Type B pancreatic cell (in vitro differentiated cells): ENCODE results near the gene MAP4K1. TPM values are rescaled to one million over a fixed set of nuclear protein-coding genes. Genes with fewer than 3 reads are reported as not detected.
A peak's percentile ranks its signal among the peaks of the same experiment; 100 is the strongest.

Experiments used
- DNase-seq: peaks from one replicate; pipeline ENCODE4 v3.0.0; 2021; ENCODE audit warnings: mixed read lengths; ENCODE audit not compliant: unreplicated experiment; ENCODE audit errors: extremely low spot score
- H3K27ac Mint-ChIP-seq: 2 replicates; pipeline ENCODE4 v1.8.0; 2021; ENCODE audit warnings: mild to moderate bottlenecking, mixed read lengths
- H3K27me3 Mint-ChIP-seq: 2 replicates; pipeline ENCODE4 v1.8.0; 2021; ENCODE audit warnings: mixed read lengths
- H3K36me3 Mint-ChIP-seq: 2 replicates; pipeline ENCODE4 v1.8.0; 2021; ENCODE audit warnings: mixed read lengths
- H3K4me1 Mint-ChIP-seq: one replicate; pipeline ENCODE4 v1.8.0; 2021; ENCODE audit warnings: mixed read lengths; ENCODE audit not compliant: unreplicated experiment
- H3K4me3 Mint-ChIP-seq: 2 replicates; pipeline ENCODE4 v1.8.0; 2021; ENCODE audit warnings: mild to moderate bottlenecking, mixed read lengths
- H3K9me3 Mint-ChIP-seq: 2 replicates; pipeline ENCODE4 v1.8.0; 2021; ENCODE audit warnings: mixed read lengths
- total RNA-seq: library from RNA; stranded (reverse); gene quantifications from 2 replicates; pipeline ENCODE4 v1.2.1, GENCODE V29; 2021; ENCODE audit warnings: low replicate concordance
- TF ChIP-seq, protein P1 (sequence below): fragments of 200-600 bp; sonication (generic); conservative IDR thresholded peaks from 2 replicates; pipeline ENCODE4 v1.5.0; 2021; ENCODE audit warnings: antibody characterized with exemption, mild to moderate bottlenecking

MAP4K1 gene
- total RNA-seq, 1 donor from 2014 or later, result 2.4 TPM

DNA sequence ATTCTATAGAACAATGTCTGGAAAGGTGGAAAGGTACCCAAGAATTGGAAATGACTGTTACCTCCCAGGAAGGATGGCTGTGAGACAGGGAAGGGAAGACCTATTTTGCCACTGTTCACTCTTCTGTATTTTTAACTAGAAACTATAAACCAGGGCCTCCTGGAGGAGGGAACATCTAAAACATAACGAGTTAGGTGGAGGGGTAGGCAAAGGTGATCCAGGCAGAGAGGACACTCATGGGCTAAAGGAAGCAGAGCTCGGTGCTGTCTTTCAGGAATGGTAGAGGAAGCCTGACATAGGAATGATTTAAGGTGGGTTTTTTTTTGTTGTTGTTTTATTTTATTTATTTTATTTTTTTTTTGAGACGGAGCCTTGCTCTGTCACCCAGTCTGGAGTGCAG is 7.1 kb upstream of the MAP4K1 start:
- TF ChIP-seq, protein P1, sequence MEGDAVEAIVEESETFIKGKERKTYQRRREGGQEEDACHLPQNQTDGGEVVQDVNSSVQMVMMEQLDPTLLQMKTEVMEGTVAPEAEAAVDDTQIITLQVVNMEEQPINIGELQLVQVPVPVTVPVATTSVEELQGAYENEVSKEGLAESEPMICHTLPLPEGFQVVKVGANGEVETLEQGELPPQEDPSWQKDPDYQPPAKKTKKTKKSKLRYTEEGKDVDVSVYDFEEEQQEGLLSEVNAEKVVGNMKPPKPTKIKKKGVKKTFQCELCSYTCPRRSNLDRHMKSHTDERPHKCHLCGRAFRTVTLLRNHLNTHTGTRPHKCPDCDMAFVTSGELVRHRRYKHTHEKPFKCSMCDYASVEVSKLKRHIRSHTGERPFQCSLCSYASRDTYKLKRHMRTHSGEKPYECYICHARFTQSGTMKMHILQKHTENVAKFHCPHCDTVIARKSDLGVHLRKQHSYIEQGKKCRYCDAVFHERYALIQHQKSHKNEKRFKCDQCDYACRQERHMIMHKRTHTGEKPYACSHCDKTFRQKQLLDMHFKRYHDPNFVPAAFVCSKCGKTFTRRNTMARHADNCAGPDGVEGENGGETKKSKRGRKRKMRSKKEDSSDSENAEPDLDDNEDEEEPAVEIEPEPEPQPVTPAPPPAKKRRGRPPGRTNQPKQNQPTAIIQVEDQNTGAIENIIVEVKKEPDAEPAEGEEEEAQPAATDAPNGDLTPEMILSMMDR, result no peak
- Mint-ChIP-seq H3K4me3 (no peak overlapping the region), H3K36me3 (peaks cover 15% of the 10 kb centered on the region), H3K27ac (no peak overlapping the region), H3K9me3 (no peaks in the 10 kb centered on the region), H3K4me1 (peaks cover 1% of the 10 kb centered on the region), H3K27me3 (no peaks in the 10 kb centered on the region)
- DNase-seq, result no peak

DNA sequence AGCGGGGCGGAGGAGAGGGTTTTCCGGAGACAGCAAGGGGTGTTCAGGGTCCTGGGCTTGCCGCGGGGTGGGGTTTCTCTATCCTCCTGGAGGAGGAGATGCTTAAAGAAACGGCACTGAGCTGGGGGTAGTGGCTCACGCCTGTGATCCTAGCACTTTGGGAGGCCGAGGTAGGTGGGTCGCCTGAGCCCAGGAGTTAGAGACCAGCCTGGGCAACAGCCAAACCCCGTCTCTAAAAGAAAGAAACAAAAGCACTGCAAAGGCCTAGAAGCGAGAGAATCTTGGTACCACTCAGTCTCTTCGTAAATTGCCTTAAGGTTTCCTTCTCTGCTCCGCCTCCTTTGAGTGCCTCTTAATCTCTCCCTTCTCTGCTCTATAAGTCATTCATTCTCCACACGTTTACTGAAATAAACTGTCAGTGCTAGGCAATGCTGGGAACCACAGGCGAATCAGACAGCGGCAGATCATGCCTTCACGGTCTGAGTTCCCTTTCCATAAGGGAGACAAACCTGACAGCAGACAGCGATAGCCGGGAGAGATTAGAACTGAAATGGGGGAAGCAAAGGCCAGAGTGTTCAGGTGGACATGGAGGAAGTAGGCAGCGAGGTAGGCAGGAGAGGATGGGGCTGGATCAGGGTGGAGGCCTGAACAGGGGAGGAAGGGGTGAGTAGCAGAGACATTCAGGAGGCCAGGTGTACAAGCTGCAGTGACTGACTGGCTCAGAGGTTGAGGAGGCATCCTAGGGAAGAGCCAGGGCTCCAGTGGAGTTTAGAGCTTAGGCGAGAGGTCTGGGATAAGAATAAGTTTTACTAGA is 1.8 kb upstream of the MAP4K1 start:
- Mint-ChIP-seq H3K27me3 (no peaks in the 10 kb centered on the region), H3K36me3 (peaks cover 12% of the 10 kb centered on the region), H3K9me3 (no peaks in the 10 kb centered on the region), H3K4me3 (peak overlapping the region; percentile 100), H3K27ac (peak overlapping the region; percentile 98), H3K4me1 (peaks cover 12% of the 10 kb centered on the region)
- no peak for DNase-seq
- TF ChIP-seq, protein P1, result no peak

DNA sequence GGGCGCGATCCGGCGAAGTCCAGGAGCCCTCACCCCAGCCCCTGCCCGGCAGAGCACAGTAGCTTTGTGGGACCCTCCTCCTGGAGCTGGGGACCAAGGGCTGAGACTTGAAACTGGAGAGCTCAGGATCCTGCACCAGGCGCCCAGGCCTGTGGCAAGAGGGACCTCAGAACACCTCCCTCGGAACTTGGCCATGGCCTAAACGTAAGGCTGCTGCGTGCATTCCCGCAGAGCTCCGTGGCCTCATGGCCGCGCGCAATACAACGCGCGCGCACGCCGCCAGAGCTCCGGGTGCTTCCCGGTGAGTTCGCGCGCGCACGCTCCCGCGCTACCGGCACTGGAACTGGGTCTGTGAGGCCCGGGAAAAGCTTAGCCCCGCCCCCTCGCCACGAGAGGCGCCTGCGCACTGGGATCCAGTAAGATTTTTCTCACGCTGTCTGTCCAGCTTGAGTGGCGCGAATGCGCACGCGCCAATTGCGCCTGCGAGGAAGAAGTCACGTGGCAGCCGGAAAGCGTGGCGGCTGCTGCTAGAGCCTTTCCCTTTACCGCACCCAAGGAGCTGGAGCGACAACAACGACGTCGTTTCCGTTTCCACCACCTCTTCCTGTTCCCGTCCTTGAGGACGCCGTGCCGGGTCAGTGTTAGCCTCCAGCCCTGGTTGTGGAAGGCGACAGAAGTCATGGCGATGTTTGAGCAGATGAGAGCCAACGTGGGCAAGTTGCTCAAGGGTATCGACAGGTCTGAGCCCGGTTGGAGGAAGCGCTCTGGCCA is 1.0 kb upstream of the MAP4K1 start, which contains the start of gene EIF3K:
Gene EIF3K, plus strand, starts transcription at position 599 of the 771 bp plus-strand sequence. Its CDS starts 81 bp downstream, at position 680.
- peak within 1 kb of the TSS; percentile 98 for H3K27ac Mint-ChIP-seq
- TF ChIP-seq, protein P1, result no peak
- peak within 1 kb of the TSS; percentile 100 for H3K4me3 Mint-ChIP-seq
- no peaks in the 10 kb centered on the region for H3K9me3 Mint-ChIP-seq
- H3K27me3 Mint-ChIP-seq, result no peaks in the 10 kb centered on the region
- DNase-seq, result peak; percentile 100
- peaks cover 12% of the 10 kb centered on the region for H3K4me1 Mint-ChIP-seq
- peaks cover 11% of the 10 kb centered on the region for H3K36me3 Mint-ChIP-seq

DNA sequence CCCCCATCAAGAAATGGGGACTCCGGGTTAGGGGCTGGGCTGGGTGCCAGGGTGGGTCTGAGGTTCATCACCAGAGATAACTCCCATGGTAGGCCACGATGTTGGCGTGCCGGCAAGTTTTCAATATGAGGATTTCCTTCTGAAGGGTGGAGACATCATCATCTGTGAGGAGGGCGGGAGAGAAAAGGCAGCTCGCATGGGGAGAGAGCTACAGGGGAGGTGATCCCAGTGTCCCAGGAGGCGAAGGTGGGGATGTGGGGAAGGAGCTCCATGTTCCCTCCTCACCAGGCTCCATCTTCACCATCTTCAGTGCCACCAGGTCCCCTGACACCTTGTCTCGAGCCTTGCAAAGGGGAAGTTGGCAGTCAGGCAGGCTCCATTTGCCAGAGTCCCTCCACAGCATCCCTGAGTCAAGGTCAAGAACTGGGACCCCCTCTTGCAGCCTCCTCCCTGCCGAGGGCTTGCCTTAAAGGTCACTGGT is 430 bp downstream of the MAP4K1 start:
- TF ChIP-seq, protein P1, result no peak
- peaks cover 12% of the 10 kb centered on the region for H3K4me1 Mint-ChIP-seq
- peaks cover 11% of the 10 kb centered on the region for H3K36me3 Mint-ChIP-seq
- DNase-seq, result no peak
- H3K27ac Mint-ChIP-seq, result no peak overlapping the region
- H3K9me3 Mint-ChIP-seq, result no peaks in the 10 kb centered on the region
- H3K27me3 Mint-ChIP-seq, result no peaks in the 10 kb centered on the region
- H3K4me3 Mint-ChIP-seq, result peak overlapping the region; percentile 65

DNA sequence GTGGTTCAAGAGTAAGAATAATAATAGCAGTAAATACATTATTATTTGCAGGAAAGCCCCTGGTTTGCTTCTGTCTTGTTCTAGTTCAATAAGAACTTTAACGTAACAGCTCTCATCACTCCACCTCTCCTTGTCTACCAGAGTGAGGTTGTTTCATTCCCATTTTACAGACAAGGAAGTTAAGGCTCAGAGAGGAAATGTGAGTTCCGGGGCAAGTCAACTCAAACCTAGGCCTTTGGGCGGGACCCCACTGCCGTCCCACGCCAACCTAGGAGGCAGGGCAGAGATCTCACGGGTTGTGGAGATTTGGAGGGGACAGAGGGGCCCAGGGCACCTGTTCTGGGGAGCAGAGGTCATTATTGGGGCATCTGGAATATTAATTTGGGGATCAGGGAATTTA is 1.5 kb downstream of the MAP4K1 start:
- Mint-ChIP-seq H3K27ac (peak overlapping the region; percentile 45), H3K4me1 (peaks cover 12% of the 10 kb centered on the region), H3K9me3 (no peaks in the 10 kb centered on the region), H3K4me3 (peak overlapping the region; percentile 44), H3K27me3 (no peaks in the 10 kb centered on the region), H3K36me3 (peaks cover 7% of the 10 kb centered on the region)
- TF ChIP-seq, protein P1, result no peak
- DNase-seq, result no peak
